GM12865 (cell line): ENCODE measurements around the gene TMEM120B.
A peak's percentile ranks its signal among the peaks of the same experiment; 100 is the strongest.

Source experiments
- DNase-seq: peaks from one replicate; pipeline ENCODE4 v3.0.0; 2010; ENCODE audit warnings: low read depth
- H3K4me3 ChIP-seq: 2 replicates; pipeline ENCODE4 v1.5.1; 2011; ENCODE audit warnings: mild to moderate bottlenecking, low read depth, low read length, control low read depth
- TF ChIP-seq, protein P1 (sequence below): IDR thresholded peaks from 2 replicates; pipeline ENCODE4 v1.5.1; 2011; ENCODE audit warnings: low read length, control low read depth, low read depth, inconsistent platforms; ENCODE audit not compliant: insufficient read depth; ENCODE audit errors: missing control alignments

The TMEM120B gene

DNA sequence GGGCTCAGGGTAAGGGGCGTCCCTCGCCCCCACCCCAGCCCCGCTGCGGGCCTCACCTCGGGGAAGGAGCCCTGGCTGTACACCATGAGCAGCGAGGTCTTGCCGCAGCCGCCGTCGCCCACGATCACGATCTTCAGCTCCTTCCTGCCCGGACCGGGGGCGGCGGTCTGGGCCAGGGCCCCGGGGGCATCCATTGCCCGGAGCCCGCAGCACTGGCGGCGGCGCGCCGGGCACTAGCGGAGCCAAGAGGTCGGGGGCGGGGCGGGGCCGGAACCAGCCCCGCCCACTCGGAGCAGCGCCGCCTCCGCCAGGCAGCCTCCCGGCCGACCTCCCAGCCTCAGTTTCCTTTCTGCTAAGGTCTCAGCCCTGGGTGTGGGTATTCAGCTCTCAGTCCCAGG is 80.9 kb downstream of the TMEM120B start, which contains the start of gene RHOF:
RHOF (minus strand) TSS at position 249 of the 398 bp plus-strand sequence; CDS start at position 194, 55 bp downstream.
- TF ChIP-seq, protein P1, sequence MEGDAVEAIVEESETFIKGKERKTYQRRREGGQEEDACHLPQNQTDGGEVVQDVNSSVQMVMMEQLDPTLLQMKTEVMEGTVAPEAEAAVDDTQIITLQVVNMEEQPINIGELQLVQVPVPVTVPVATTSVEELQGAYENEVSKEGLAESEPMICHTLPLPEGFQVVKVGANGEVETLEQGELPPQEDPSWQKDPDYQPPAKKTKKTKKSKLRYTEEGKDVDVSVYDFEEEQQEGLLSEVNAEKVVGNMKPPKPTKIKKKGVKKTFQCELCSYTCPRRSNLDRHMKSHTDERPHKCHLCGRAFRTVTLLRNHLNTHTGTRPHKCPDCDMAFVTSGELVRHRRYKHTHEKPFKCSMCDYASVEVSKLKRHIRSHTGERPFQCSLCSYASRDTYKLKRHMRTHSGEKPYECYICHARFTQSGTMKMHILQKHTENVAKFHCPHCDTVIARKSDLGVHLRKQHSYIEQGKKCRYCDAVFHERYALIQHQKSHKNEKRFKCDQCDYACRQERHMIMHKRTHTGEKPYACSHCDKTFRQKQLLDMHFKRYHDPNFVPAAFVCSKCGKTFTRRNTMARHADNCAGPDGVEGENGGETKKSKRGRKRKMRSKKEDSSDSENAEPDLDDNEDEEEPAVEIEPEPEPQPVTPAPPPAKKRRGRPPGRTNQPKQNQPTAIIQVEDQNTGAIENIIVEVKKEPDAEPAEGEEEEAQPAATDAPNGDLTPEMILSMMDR, result no peak

DNA sequence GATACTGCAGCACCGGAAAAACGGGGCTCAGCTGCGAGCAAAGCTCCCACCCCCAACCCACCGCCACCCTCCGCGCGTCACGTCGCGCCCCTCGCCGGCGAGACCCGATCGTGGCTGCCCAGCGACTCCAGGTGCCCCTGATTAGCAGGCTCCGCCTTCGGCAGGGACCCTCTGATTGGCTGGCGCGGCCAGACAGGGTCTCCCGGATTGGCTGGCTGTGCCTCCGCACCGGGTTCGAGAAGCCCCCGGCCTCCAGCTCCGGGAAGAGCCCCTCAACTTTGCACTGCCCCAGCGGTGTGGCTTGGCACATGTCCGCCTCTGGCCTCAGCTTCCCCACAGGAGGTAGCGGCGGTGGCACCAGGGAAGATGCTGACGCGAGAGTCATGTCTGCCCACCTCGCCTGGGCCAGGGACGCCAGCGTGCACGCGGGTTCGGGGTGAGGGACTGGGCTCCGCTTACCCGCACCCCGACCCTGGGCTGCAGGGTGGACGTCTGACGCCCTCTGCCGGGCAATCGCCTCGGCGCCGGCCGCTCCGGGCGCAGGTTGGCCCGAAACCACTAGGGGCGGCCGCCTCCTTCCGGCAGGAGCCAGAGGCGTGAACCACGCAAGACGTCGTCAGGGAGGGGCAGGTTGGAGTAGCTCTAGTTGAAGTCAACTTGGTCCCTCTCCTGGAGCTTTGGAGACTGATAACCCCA is 81.4 kb downstream of the TMEM120B start:
- TF ChIP-seq, protein P1, result peak; percentile 100
- H3K4me3 ChIP-seq, result peak overlapping the region; percentile 93

More for the DNA sequence above, 80.9 kb downstream of the TMEM120B start, which contains the start of gene RHOF:
- peak; percentile 82 for DNase-seq
- H3K4me3 ChIP-seq, result peak within 1 kb of the TSS; percentile 93

GRCh38 chr12:121794534-121795033 is 82.0 kb downstream of the TMEM120B start:
- TF ChIP-seq, protein P1, result no peak
- no peak for DNase-seq
- peak overlapping the region; percentile 46 for H3K4me3 ChIP-seq

More for the DNA sequence above, 81.4 kb downstream of the TMEM120B start:
- DNase-seq, result peak; percentile 98

GRCh38 chr12:121795034-121795968 is 82.7 kb downstream of the TMEM120B start:
- TF ChIP-seq, protein P1, result peak; percentile 98
- H3K4me3 ChIP-seq, result peak overlapping the region; percentile 46
- DNase-seq, result peak; percentile 91

DNA sequence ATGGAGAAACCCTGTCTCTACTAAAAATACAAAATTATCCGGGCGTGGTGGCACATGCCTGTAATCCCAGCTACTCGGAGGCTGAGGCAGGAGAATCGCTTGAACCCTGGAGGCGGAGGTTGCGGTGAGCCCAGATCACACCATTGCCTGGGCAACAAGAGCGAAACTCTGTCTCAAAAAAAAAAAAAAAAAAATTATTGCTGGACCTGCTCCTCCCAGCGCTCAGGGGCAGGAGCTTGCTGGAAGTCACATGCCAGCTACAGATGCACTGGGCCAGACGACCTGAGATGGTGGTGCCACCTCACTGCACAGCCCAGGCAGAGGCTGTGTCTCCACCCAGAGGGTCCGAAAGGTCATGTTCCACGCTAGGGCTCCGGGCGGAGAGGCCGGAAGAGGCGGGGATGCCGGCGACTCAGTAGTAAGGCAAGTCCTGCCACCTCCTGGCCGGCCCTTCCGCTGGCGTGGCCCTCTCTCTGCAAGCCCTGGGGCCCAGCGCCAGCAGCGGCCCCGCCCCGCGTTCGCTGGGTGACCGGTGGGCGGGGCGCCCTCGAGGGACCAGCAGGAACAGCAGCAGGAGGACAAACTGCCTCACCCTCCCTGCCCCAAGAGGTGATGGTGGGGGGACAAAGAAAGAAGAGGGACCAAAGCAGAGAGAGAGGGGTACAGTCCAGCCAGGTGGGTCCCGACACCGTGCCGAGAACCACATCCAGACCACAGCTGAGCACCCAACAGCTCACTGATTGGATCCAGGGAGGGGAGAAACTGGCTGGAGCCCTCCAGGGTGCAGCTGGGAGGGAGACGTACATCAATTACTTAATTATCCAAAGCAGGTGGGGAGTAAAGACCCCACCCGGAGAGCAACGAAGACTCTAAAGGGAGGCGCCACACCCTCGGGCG is 84.6 kb downstream of the TMEM120B start:
- no peak for DNase-seq
- no peak overlapping the region for H3K4me3 ChIP-seq
- TF ChIP-seq, protein P1, result no peak

- H3K4me3 ChIP-seq, result no peak overlapping the region
- DNase-seq, result no peak
- TF ChIP-seq, protein P1, result no peak
Observed at GRCh38 chr12:121797937-121798786, 85.6 kb downstream of the TMEM120B start.
